Left hindlimb (tissue), 1 donor: ENCODE results near the gene DBR1.

Experiments used
- DNase-seq: peaks from one replicate; pipeline ENCODE4 v3.0.0-alpha.2; 2018

DBR1 gene

GRCh38 chr3:138118612-138119422 lies 55.9 kb downstream of the DBR1 start:
- peak; percentile 75 for DNase-seq

- peak; percentile 88 for DNase-seq
Observed at GRCh38 chr3:138114988-138115971, 59.4 kb downstream of the DBR1 start, which contains the start of gene DZIP1L. Gene DZIP1L (minus strand): TSS chr3:138115608. CDS start chr3:138103971, 11,637 bp downstream.

- DNase-seq = no peak
Observed at GRCh38 chr3:138114431-138114918, 60.2 kb downstream of the DBR1 start.

GRCh38 chr3:138113326-138113725 lies 61.4 kb downstream of the DBR1 start:
- DNase-seq = no peak

- no peak for DNase-seq
Observed at GRCh38 chr3:138112362-138112761, 62.4 kb downstream of the DBR1 start.
